GM18520 (cell line): ENCODE results near the gene SLC35D2.

ENCODE experiments used
- ATAC-seq: cut with Tn5 transposase; IDR thresholded peaks from one replicate; pipeline ENCODE4 v1.9.1; 2021; ENCODE audit not compliant: unreplicated experiment

SLC35D2 gene

DNA sequence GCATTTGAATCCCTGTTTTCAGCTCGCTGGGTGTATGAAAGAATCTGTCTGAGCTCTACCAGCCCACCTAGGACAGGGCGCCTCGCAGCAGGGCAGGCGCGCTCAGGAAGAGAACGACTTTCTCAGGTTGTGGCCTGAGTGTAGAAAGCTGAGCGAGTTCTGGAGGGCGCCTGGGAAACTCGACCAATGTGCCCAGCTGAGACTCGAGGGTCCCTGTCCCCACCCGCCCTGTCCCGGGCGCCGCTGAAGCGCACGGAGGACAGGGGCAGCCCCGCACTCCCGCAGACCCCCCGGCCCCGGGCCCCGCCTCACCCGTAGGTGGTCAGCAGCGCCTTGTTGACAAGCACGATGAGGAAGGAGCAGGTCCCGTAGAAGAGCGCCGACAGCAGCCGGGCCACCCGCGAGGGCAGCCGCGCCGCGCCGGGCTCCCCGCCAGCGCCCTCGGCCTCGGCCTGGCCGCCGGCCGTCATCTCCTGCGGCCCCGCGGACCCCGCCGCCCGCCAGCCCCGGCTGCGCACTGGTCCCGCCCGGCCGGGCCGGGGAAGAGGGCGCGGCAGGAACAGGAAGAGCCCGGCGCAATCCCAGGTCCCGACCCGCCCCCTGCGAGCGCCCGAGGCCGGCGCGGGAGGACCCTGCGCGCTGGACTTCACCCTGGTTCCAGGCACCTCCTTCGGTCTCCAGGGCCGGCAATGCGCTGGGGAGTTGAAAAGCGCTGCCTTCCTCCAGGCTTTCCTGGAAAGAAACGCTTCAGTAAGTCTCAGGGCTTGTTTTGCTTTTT lies at the start of gene SLC35D2:
TSS of gene SLC35D2 (minus strand) at position 547 of the 778 bp plus-strand sequence. CDS start at position 470, 77 bp downstream.
- no peak for ATAC-seq

DNA sequence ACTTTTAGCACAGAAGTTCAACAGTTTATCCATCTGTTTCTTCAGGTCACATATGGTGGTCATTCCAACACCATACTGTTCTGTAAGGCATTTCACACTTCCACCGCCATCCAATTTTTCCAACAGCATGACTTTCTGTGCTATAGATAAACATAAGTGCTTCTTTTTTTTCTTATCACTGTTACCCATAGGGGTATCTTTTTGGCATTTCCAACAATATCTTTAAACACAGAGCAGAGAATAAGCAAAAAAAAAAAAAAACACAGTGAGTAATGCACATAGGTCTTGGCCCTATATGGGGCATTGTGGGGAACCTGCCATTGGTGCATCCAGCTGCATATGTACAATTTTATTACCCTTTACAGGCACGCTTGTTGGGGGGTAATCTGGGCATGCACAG lies 46.9 kb upstream of the SLC35D2 start:
- ATAC-seq, result no peak

DNA sequence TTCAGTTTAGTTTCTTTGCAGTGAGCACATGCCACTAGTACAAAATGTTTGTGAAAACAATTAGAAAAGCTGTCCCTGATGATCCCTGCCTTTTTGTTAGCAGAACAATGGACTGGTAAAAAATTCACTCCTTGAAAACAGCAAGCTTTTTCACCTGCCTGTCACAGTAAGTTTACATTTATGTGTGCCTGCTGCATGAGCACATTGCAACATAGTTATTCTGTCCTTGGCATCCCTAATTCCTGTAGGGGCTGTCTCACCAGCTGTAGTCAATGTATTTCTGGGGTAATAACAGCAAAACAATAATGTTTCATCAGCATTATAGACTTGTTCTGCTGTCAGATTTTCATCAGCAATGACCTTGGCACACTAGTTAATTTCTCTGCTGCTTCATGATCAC lies 46.2 kb upstream of the SLC35D2 start:
- ATAC-seq, result no peak

DNA sequence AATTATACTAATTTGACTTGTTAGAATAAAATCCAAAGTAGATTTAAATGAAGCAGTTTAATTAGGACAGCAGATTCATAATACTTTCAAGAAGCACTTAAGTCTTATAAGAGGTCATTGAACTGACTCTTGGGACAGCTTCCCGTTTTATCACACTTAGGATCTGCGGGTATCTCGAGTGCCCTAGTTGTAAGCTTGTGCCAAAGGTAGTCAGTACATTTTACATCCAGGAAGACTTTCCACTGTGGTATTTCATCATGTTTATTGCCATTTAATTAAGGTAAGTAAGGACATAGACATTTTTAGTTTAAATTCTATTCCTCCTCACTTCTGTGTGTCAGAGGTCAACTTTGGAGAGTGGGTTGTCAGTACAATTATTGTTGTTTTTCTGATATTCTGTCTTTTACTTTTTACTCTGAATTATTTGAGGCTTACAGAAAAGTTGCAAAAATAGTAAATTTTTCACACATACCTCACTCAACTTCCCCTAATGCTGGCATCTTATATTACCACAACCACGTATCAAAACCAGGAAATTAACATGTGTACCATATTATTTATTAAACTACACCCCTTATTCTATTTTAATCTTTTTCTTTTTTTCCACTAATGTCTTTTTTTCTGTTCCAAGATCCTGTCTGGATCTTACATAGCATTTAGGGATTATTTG lies 42.1 kb upstream of the SLC35D2 start:
- ATAC-seq, result no peak

DNA sequence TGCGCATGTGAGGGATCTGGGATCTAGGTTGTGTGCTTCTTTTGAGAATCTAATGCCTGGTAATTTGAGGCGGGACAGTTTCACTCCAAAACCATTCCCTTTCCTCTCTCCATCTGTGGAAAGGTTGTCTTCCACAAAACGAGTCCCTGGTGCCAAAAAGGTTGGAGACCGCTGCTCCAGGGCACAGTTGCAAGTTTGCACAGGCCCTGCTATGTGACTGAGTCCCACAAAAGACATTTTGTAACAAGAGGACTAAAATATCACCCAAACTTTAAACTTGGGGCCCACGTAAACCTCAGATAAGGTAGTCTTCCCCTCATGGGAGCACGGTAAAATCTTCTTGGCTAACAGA lies 40.5 kb upstream of the SLC35D2 start:
- ATAC-seq, result no peak

DNA sequence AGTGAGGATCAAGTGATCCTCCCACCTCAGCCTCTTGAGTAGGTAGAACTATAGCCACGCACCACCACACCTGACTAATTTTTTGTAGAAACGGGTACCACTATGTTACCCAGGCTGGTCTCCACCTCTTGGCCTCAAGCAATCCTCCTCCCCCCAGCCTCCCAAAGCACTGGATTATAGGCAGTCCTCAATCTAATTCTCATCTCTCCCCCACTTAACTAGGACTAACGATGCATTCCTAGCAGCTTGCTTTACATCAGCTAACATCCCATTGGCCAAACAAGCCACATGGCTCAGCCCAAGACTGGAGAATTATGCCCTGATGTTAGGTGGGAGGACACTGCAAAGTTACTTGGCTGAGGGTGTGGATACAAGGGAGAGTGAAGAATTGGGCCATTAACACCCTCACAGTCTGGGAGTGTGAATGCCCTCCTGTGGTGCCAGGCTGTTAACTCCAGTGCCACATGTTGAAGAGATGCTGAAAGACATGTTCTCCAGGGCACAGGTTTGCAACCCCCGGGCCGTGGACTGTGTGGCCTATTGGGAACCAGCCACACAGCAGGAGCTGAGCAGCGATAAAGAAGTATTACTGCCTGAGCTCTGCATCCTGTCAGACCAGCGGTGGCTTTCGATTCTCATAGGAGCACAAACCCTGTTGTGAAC lies 39.9 kb upstream of the SLC35D2 start:
- ATAC-seq, result no peak

DNA sequence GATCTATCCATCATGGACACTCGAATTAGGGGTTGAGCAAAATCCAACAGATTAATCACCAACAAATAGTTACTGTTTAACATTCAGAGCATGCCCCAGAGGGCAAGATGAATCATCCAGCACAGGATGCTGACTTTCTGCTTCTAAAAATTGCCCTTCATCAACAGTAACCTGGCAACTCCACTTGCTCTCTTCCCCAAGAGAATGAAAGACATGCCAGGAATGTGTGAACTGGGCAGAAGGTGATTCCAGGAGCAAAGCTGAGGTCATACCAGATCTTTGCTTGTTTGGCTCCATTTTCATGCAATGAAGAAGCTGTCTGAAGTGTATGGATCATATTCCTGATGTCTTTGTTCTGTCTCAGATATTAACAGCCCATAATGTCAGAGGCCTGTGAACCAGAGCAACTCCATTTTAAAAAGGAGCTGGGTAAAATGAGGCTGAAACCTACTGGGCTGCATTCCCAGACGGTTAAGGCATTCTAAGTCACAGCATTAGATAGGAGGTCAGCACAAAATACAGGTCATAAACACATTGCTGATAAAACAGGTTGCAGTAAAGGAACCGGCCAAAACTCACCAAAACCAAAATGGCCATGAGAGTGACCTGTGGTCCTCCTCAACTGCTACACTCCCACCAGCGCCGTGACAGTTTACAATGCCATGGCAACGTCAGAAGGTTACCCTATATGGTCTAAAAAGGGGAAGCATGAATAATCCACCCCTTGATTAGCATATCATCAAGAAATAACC lies 37.1 kb upstream of the SLC35D2 start:
- ATAC-seq, result no peak

DNA sequence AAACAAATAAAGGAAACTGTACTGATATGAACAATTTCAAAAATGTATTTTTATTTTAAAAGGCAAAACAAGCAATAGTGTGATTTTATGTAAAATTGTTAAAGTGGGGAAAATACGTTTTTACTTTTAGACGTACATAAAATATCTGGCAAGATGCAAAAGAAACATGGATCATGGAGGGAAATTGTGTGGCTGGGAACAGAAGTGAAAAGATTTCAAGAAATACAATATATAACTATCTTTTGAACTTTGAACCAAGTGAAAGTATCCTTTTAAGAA lies 36.1 kb upstream of the SLC35D2 start:
- no peak for ATAC-seq

DNA sequence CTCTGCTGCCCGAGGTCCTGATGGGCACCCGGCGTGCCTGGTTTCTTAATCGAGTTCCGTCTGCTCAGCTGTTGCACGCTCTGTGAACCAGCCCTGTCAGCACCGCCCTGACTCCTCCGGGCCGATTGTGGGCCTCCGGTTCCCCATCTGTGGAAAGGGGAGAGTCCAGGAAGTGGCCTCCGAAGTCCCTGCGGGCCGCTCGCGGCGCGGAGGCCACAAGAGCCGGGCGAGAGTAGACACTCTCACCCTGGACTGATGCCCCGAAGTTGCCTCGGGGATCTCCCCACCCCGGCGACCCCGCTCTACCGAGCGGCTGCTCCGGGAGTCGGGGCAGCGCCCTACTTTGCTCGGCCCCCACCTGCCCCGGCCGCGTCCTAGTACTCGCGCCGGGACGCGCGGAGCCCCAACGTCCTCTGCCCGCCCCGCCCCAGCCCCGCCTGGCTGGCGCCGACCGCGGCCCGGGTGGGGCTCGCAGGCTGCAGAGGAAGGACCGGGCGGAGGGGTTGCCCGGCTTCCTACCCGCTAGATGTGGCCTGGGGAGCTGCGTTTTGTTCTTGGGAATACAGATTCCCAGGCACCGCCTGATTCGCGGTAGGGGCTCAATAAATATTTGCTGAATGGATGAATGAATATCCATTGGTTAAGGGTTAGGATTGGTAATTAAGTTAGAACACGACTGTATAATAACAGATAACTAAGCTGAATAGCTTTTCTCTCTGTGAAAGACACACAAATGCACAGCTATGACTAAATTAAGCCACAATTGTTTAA lies 35.6 kb upstream of the SLC35D2 start:
- ATAC-seq, result peak; percentile 16

DNA sequence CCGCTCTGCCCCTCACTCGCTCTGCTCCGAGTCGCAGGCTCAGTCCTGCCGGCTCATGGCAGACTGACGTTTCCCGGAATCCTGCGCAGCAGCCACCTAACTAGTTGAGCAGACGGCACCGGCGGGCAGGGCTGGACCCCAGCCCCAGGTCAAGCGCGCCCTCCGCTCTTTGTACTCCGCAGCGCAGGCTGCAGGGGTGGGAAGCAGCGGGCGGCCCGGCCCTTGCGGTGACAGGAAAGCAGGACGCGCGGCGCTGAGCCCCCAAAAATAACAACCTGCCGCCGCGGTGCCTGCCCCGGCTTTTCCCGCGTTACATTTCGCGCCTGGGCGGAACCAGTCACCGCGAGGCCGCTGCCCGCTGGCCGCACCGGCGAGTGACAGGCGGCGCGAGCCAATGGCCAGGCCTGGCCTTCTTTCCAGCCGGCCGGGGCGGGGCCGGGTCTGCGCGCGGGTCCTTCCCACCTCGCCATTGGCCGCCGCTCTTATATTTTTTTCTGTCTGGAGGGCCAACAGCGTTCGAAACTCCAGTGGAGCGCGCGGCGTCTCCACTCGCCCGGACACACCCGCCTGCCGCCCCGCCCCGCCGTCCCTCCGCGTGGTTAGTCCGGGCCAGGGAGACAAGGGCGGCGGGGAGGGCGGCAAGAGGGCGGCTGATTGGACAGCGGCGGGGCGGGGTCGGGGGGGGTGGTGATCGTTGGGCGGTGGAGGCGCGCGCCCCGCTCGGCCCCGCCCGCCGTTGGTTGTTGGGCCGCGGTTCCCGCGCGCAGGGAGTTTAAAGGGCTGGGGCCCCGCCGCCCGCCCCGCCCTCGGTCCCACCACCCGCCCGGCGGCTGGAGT lies 34.8 kb upstream of the SLC35D2 start, which contains the start of gene ZNF367:
TSS of gene ZNF367 (minus strand) at position 288 of the 837 bp plus-strand sequence. CDS start 338 bp downstream, outside the sequence.
- ATAC-seq, result peak; percentile 58

DNA sequence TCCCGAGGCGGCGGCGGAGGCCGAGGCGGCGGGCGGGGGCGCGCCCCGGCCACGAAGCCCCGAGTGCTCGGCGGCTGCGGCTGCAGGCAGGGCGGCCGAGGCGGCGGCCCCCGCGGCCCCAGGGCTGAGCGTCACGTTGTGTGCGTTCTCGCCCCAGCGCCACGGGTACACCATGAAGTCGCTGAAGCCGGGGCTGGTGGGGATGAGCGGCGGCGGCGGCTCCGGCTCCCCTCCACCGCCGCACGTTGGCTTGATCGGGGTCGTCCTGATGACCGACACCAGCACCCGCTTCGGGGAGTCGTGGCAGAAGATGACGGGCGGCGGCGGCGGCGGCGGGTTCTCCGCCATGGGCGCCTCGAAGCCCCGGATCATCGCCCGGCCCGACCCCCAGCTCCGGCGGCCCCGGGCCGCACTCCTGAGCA lies 34.2 kb upstream of the SLC35D2 start:
- ATAC-seq, result no peak

DNA sequence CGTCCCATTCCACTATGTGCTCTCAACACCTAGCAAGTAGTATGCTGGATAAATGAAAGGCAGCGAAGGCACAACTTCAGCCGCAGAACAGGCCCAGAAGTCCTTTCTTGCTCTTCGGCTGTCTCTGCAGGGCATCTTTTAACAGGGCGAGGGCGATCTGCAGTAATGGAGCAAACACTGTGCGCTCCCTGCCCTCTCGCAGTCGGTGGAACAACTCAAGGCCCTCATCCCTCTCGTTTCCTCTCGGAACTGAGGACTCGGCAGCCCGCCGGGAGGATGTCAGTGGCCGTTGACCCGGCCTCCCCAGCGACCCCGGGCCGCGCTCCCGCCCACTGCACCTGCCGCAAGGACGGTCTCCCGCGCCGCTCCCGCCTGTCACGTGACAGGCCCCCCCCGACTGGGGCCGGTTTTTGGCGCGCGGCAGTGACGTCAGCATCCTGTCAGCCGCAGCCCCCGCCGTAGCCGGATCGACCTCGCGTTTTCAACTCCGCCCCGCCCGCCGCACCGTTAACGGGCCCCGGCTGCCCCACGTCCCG lies 33.6 kb upstream of the SLC35D2 start:
- ATAC-seq, result no peak

DNA sequence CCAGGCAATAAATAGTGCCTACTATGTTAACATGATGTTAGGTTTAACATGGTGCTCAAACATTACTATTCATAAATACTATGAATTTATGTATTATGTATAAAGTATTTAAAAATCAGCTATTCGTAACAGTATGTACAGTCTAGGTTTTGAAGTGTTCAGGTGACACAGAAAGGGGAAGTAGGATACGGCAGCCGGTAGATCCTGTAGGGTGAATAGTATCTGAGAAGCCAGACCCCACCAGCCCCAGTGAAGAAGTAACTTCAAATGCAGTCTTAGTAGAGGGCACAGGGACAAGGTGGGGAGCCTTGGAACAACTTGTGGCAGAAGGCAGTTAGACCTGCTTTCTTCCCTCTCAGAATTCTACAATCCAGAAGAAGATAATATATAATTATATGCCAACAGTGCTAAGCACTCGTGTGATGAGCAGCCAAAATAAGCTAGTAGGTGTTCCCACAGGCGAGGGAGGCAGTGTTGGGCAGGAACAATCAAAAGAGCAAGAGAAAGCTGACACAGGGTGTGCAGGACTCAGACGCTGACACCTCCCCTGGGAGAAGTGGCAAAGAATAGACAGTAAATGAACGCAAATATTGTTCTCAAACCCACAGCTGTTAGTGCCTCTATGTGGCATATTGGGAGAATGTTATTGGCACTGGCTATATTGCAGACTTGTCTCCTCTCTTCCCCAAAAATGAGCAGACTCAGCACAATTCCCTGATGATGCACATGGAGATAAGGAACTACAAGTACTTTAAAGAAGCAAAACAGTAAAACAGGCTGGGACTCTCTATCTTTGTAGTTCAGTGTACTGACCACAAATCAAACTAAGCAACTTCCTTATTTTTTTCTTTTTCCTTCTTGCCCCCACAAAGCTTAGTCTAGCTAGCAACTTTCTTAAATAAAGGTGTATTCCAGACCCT lies 30.1 kb upstream of the SLC35D2 start:
- no peak for ATAC-seq

DNA sequence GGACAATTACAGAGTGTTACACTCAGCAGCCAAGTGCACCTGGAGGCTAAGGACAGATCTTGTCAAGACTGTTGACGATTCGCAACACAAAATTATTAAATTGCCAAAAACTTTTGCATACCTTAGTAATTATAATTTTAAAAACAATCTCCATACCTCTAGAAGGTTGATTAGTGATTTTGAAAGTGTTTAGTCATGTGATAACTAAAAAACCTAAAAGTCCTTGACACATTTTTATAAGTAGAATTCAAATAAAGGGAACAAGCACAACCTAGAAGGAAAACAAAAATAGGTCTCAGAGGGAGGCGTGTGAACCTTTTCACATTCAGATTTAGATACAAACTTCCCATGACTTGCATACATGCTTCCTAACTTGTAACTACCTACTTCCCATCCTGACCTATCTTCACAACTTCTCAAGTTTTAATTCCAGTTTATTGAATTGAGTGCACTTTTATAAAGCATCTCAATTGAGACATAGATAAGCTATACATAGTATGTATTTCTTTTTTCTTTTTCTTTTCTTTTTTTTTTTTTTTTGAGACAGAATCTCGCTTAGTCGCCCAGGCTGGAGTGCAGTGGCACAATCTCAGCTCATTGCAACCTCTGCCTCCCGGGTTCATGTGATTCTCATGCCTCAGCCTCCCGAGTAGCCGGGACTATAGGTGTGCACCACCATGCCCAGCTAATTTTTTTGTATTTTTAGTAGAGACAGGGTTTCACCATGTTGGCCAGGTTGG lies 28.8 kb upstream of the SLC35D2 start:
- no peak for ATAC-seq

DNA sequence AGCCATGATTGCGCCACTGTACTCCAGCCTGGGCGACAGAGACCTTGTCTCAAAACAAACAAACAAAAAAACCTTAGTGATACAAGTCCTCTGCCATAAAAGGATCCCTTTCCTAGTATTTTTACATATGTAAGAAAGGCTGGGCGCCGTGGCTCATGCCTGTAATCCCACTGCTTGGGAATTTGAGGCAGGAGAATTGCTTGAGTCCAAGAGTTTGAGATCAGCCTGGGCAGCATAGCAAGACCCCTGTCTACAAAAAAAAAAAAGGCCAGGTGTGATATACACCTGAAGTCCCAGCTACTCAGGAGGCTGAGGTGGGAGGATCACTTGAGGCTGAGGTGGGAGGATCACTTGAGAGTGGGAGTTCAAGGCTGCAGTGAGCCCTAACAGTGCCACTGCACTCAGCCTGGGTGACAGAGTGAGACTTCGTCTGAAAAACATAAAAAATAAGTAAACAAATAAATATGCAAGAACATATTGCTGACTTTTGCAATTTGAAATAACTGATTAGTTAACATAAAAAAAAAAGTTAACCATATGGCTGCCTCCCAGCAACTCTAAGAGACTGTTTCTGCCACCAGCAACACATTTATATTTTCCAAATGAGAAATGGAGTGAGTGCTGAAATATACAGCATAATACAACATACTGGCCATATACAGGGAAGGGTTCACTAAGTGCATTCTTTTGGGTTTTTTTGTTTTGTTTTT lies 27.8 kb upstream of the SLC35D2 start:
- no peak for ATAC-seq

DNA sequence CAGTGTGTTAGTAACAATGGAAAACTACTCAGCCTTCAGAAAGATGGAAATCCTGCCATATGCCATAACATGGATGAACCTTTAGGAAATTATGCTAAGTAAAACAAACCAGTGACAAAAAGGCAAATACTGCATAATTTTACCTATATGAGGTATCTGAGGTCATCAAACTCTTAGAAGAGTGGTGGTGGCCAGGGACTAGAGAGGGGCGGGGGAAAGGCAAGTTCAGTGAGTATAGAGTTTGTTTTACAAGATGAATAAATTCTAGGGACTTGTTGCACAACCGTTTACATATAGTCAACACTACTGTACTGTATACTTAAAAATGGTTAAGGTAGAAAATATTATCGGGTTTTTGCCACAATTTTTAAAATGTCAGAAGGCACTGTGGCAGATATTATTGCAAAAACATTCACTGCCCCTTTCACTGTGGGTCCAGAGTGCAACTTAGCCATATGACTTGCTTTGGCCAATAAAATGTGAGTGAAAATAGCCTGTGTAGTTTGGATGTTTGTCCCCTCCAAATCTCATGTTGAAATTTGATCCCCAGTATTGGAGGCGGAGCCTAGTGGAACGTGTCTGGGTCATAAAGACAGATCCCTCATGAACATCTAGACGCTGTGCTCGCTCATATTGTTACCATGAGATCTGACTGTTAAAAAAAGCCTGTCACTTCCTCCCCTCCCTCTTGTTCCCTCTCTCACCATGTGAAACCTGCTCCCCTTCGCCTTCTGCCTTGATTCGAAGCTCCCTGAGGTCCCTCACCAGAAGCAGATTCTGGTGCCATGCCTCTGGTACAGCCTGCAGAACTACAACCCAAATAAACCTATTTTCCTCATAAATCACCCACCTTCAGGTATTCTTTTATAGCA lies 25.1 kb upstream of the SLC35D2 start:
- no peak for ATAC-seq
